Naive thymus-derived CD8-positive, alpha-beta T cell (primary cell): ENCODE measurements around the gene ATP10D. TPM values are rescaled to one million over a fixed set of nuclear protein-coding genes. Genes with fewer than 3 reads are reported as not detected.

Experiments used
- ATAC-seq, 2 donors: fragments of 150-1000 bp; cut with Tn5 transposase in 1 of 2; sonication (Bioruptor Pico), chemical (Tn5 transposase) in 1 of 2; 1 replicate in 1 of 2; 2 replicates in 1 of 2; pipeline ENCODE4 v1.10.0; 2021; ENCODE audit warnings: mild to moderate bottlenecking in 2 of 2, moderate library complexity in 2 of 2
- POLR2A ChIA-PET: fragments of 350-600 bp; sonication (Branson Sonifier 250); formaldehyde crosslinking; loops from one replicate; lab custom pipeline; 2021; ENCODE audit warnings: antibody characterized with exemption; lab: Charles Lee
- DNase-seq, 10 donors: peaks; one replicate each; pipeline versions ENCODE4 v3.0.0 to v3.0.0-alpha.2; 2020 to 2022
- H3K27ac Mint-ChIP-seq, 10 donors: one replicate each; pipeline ENCODE4 v1.8.0; 2020 to 2022; ENCODE audit warnings: mild to moderate bottlenecking in 10 of 10, mixed read lengths in 10 of 10, moderate library complexity in 4 of 10, inconsistent platforms in 1 of 10
- H3K27me3 Mint-ChIP-seq, 5 donors: one replicate each; pipeline ENCODE4 v1.8.0; 2021 to 2022; ENCODE audit warnings: mixed read lengths in 5 of 5
- H3K36me3 Mint-ChIP-seq, 3 donors: one replicate each; pipeline ENCODE4 v1.8.0; 2020 to 2022; ENCODE audit warnings: mixed read lengths in 3 of 3, mild to moderate bottlenecking in 2 of 3, inconsistent platforms in 1 of 3
- H3K4me1 Mint-ChIP-seq, 4 donors: one replicate each; pipeline ENCODE4 v1.8.0; 2021 to 2022; ENCODE audit warnings: mixed read lengths in 4 of 4
- H3K4me3 Mint-ChIP-seq, 10 donors: one replicate each; pipeline ENCODE4 v1.8.0; 2020 to 2022; ENCODE audit warnings: mild to moderate bottlenecking in 10 of 10, mixed read lengths in 10 of 10, moderate library complexity in 6 of 10, inconsistent platforms in 1 of 10
- H3K9me3 Mint-ChIP-seq, 9 donors: one replicate each; pipeline ENCODE4 v1.8.0; 2020 to 2022; ENCODE audit warnings: mixed read lengths in 9 of 9, mild to moderate bottlenecking in 3 of 9, inconsistent platforms in 1 of 9, moderate library complexity in 1 of 9
- polyA plus RNA-seq, 3 donors: library from polyadenylated mRNA; unstranded; fragments of 300-500 nt; fragmentation: Illumina TruSeq; gene quantifications; one replicate each; pipeline ENCODE4 v1.2.3, GENCODE V29; 2021
- total RNA-seq, 8 experiments: library from RNA in 2 of 8; stranded (reverse) in 2 of 8; gene quantifications; one replicate each; pipeline ENCODE4 v1.2.3 and lab custom pipeline; 2021 to 2026

ATP10D gene
- total and polyA plus RNA-seq, 5 experiments from 2014 or later = 2.7 to 14.9 (median 5.1) TPM

GRCh38 chr4:47493238-47494123 lies 8.4 kb downstream of the ATP10D start:
- Mint-ChIP-seq H3K36me3 (no peaks in the 10 kb centered on the region), H3K27me3 (no peaks in the 10 kb centered on the region), H3K4me1 (peaks cover 3 to 34% (median 5%) of the 10 kb centered on the region in 4 donors), H3K4me3 (no peak overlapping the region), H3K9me3 (no peaks in the 10 kb centered on the region), H3K27ac (peak overlapping the region in 1 of 10 donors; percentile 51)
- DNase-seq (no peak), ATAC-seq (no peak)
- POLR2A ChIA-PET = interaction anchor here (1.3 kb wide), 1 partner anchor 8 kb away, joined by 3 read pairs; the partner anchor contains the start of gene ATP10D

GRCh38 chr4:47494124-47494430 lies 9.0 kb downstream of the ATP10D start:
- Mint-ChIP-seq H3K27me3 (no peaks in the 10 kb centered on the region), H3K36me3 (no peaks in the 10 kb centered on the region), H3K4me3 (no peak overlapping the region), H3K27ac (no peak overlapping the region), H3K4me1 (peaks cover 0 to 30% (median 5%) of the 10 kb centered on the region in 4 donors), H3K9me3 (no peaks in the 10 kb centered on the region)
- DNase-seq (no peak), ATAC-seq (no peak)
- POLR2A ChIA-PET = interaction anchor here (1.3 kb wide), 1 partner anchor 9 kb away, joined by 3 read pairs; the partner anchor contains the start of gene ATP10D

GRCh38 chr4:47498899-47499298 lies 13.8 kb downstream of the ATP10D start:
- H3K27me3 Mint-ChIP-seq = no peaks in the 10 kb centered on the region
- peaks cover 0 to 3% (median 0%) of the 10 kb centered on the region in 4 donors for H3K4me1 Mint-ChIP-seq
- H3K4me3 Mint-ChIP-seq = no peak overlapping the region
- ATAC-seq (no peak), DNase-seq (no peak)
- POLR2A ChIA-PET = no interaction called here
- H3K9me3 Mint-ChIP-seq = no peaks in the 10 kb centered on the region
- peaks cover 0 to 2% (median 0%) of the 10 kb centered on the region in 3 donors for H3K36me3 Mint-ChIP-seq
- H3K27ac Mint-ChIP-seq = no peak overlapping the region

- Mint-ChIP-seq H3K27ac (no peak overlapping the region), H3K4me1 (peaks cover 0 to 3% (median under 1%) of the 10 kb centered on the region in 4 donors), H3K27me3 (no peaks in the 10 kb centered on the region), H3K9me3 (no peaks in the 10 kb centered on the region), H3K4me3 (no peak overlapping the region), H3K36me3 (peaks cover 0 to 2% (median 0%) of the 10 kb centered on the region in 3 donors)
- POLR2A ChIA-PET = no interaction called here
- no peak for DNase-seq
- ATAC-seq = no peak
Measured at GRCh38 chr4:47499700-47500099, 14.6 kb downstream of the ATP10D start.

- H3K4me1 Mint-ChIP-seq = peaks cover 0 to 11% (median 1%) of the 10 kb centered on the region in 4 donors
- POLR2A ChIA-PET = no interaction called here
- H3K4me3 Mint-ChIP-seq = no peak overlapping the region
- ATAC-seq = no peak
- DNase-seq = no peak
- H3K27ac Mint-ChIP-seq = no peak overlapping the region
- no peaks in the 10 kb centered on the region for H3K9me3 Mint-ChIP-seq
- no peaks in the 10 kb centered on the region for H3K27me3 Mint-ChIP-seq
- H3K36me3 Mint-ChIP-seq = peaks cover 0 to 2% (median 0%) of the 10 kb centered on the region in 3 donors
Measured at GRCh38 chr4:47500776-47501175, 15.7 kb downstream of the ATP10D start.

GRCh38 chr4:47505147-47505546 lies 20.1 kb downstream of the ATP10D start:
- no peaks in the 10 kb centered on the region for H3K27me3 Mint-ChIP-seq
- no peak for ATAC-seq
- no peaks in the 10 kb centered on the region for H3K9me3 Mint-ChIP-seq
- H3K27ac Mint-ChIP-seq = no peak overlapping the region
- POLR2A ChIA-PET = no interaction called here
- peaks cover 0 to 41% (median 1%) of the 10 kb centered on the region in 4 donors for H3K4me1 Mint-ChIP-seq
- peaks cover 0 to 2% (median 0%) of the 10 kb centered on the region in 3 donors for H3K36me3 Mint-ChIP-seq
- DNase-seq = no peak
- H3K4me3 Mint-ChIP-seq = no peak overlapping the region

GRCh38 chr4:47505666-47506065 lies 20.6 kb downstream of the ATP10D start:
- POLR2A ChIA-PET = no interaction called here
- DNase-seq (no peak), ATAC-seq (no peak)
- Mint-ChIP-seq H3K4me3 (no peak overlapping the region), H3K27me3 (no peaks in the 10 kb centered on the region), H3K4me1 (peaks cover 0 to 46% (median 3%) of the 10 kb centered on the region in 4 donors), H3K27ac (no peak overlapping the region), H3K9me3 (no peaks in the 10 kb centered on the region), H3K36me3 (peaks cover 0 to 2% (median 0%) of the 10 kb centered on the region in 3 donors)

- no peak for DNase-seq
- no peak for ATAC-seq
- H3K36me3 Mint-ChIP-seq = peaks cover 6 to 15% (median 10%) of the 10 kb centered on the region in 3 donors
- no peaks in the 10 kb centered on the region for H3K27me3 Mint-ChIP-seq
- peak overlapping the region in 3 of 10 donors; percentile 3 to 80 (median 7) for H3K27ac Mint-ChIP-seq
- no peaks in the 10 kb centered on the region for H3K9me3 Mint-ChIP-seq
- no peak overlapping the region for H3K4me3 Mint-ChIP-seq
- POLR2A ChIA-PET = no interaction called here
- peaks cover 0 to 56% (median 6%) of the 10 kb centered on the region in 4 donors for H3K4me1 Mint-ChIP-seq
Measured at GRCh38 chr4:47510506-47511143, 25.6 kb downstream of the ATP10D start.

GRCh38 chr4:47513461-47513860 lies 28.4 kb downstream of the ATP10D start:
- POLR2A ChIA-PET = no interaction called here
- peak overlapping the region in 1 of 10 donors; percentile 2 for H3K27ac Mint-ChIP-seq
- DNase-seq = no peak
- no peaks in the 10 kb centered on the region for H3K9me3 Mint-ChIP-seq
- H3K4me1 Mint-ChIP-seq = peaks cover 0 to 36% (median 6%) of the 10 kb centered on the region in 4 donors
- H3K27me3 Mint-ChIP-seq = no peaks in the 10 kb centered on the region
- H3K36me3 Mint-ChIP-seq = peaks cover 6 to 15% (median 10%) of the 10 kb centered on the region in 3 donors
- no peak for ATAC-seq
- H3K4me3 Mint-ChIP-seq = no peak overlapping the region

GRCh38 chr4:47519239-47519883 lies 34.3 kb downstream of the ATP10D start:
- H3K36me3 Mint-ChIP-seq = peaks cover 0 to 16% (median 6%) of the 10 kb centered on the region in 3 donors
- POLR2A ChIA-PET = no interaction called here
- no peaks in the 10 kb centered on the region for H3K27me3 Mint-ChIP-seq
- H3K9me3 Mint-ChIP-seq = peaks cover 0 to 12% (median 0%) of the 10 kb centered on the region in 9 donors
- no peak for ATAC-seq
- no peak for DNase-seq
- no peak overlapping the region for H3K4me3 Mint-ChIP-seq
- peaks cover 8 to 15% (median 14%) of the 10 kb centered on the region in 4 donors for H3K4me1 Mint-ChIP-seq
- H3K27ac Mint-ChIP-seq = peak overlapping the region in 4 of 10 donors; percentile 16 to 62 (median 25)

- H3K4me3 Mint-ChIP-seq = no peak overlapping the region
- no peak for ATAC-seq
- no peak overlapping the region for H3K27ac Mint-ChIP-seq
- H3K27me3 Mint-ChIP-seq = no peaks in the 10 kb centered on the region
- H3K4me1 Mint-ChIP-seq = peaks cover 2 to 9% (median 5%) of the 10 kb centered on the region in 4 donors
- peaks cover 0 to 22% (median 5%) of the 10 kb centered on the region in 9 donors for H3K9me3 Mint-ChIP-seq
- H3K36me3 Mint-ChIP-seq = peaks cover 0 to 43% (median 13%) of the 10 kb centered on the region in 3 donors
- POLR2A ChIA-PET = no interaction called here
- no peak for DNase-seq
Measured at GRCh38 chr4:47525154-47525819, 40.2 kb downstream of the ATP10D start.

- DNase-seq (no peak), ATAC-seq (no peak)
- Mint-ChIP-seq H3K27ac (no peak overlapping the region), H3K4me1 (peaks cover 5 to 16% (median 11%) of the 10 kb centered on the region in 4 donors), H3K4me3 (no peak overlapping the region), H3K36me3 (peaks cover 0 to 39% (median 13%) of the 10 kb centered on the region in 3 donors), H3K27me3 (no peaks in the 10 kb centered on the region), H3K9me3 (peaks cover 0 to 22% (median 3%) of the 10 kb centered on the region in 9 donors)
- POLR2A ChIA-PET = no interaction called here
Measured at GRCh38 chr4:47526281-47526680, 41.2 kb downstream of the ATP10D start.
